Suprapubic skin (tissue), 3 donors: ENCODE data around the gene CREB5.

ENCODE experiments used
- CTCF ChIP-seq, 2 donors: fragments of 200-600 bp in 1 of 2; fragments of 450-650 bp in 1 of 2; sonication (generic) in 1 of 2; IDR thresholded peaks; one replicate each; pipeline ENCODE4 v1.5.1; 2016 to 2019; ENCODE audit warnings: antibody characterized with exemption in 2 of 2, mild to moderate bottlenecking in 1 of 2, moderate library complexity in 1 of 2
- POLR2A ChIP-seq, 2 donors: fragments of 450-650 bp; IDR thresholded peaks; one replicate each; pipeline ENCODE4 v1.6.1; 2017; ENCODE audit warnings: antibody characterized with exemption in 2 of 2, mild to moderate bottlenecking in 2 of 2, moderate library complexity in 2 of 2

GRCh38 chr7:28613262-28613661, 200.9 kb downstream of the CREB5 start:
- no peak for TF ChIP-seq CTCF (IDR thresholded peaks at IDR 0.05)
- TF ChIP-seq POLR2A (IDR thresholded peaks at IDR 0.05): no peak
